ENCODE results near the gene CTSD.

CTSD gene

DNA sequence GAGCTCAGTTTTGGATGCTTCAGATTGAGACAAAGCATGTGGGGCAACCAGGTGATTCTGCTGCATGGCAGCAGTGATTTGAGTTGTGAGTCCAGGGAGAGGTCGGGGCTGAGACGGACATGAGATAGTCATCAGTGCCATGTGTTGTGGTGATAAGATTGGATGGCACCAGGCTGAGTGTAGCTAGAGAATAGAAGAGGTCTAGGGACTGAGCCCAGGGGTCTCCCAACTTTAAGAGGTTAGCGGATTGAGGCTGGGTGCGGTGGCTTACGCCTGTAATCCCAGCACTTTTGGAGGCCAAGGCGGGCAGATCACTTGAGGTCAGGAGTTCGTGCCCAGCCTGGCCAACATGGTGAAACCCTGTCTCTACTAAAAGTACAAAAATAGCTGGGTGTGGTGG is 6.3 kb upstream of the CTSD start:
- no peak for DNase-seq

DNA sequence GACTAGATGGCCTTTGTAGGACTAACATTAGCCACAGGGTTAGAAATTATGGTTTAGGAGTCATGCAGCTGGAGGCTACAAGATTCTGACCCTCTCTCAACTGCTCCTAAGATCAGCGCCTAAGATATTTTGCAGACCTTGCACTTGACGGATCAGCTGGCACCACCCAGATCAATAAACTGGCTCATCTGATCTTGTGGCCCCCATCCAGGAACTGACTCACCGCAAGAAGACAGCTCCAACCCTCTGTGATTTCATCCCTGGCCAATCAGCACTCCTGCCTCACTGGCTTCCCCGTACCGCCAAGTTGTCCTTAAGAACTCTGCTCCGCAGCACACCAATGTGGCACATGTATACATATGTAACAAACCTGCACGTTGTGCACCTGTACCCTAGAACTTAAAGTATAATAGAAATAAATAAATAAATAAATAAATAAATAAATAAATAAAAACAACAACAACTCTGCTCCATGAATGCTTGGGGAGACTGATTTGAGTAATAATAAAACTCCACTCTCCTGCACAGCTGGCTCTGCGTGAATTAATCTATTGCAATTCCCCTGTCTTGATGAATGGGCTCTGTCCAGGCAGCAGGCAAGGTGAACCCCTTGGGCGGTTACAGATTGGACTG is 5.7 kb upstream of the CTSD start:
- peak in 1 of 2 donors; percentile 35 for DNase-seq

GRCh38 chr11:1768141-1768469 is 4.4 kb upstream of the CTSD start:
- DNase-seq: no peak

DNA sequence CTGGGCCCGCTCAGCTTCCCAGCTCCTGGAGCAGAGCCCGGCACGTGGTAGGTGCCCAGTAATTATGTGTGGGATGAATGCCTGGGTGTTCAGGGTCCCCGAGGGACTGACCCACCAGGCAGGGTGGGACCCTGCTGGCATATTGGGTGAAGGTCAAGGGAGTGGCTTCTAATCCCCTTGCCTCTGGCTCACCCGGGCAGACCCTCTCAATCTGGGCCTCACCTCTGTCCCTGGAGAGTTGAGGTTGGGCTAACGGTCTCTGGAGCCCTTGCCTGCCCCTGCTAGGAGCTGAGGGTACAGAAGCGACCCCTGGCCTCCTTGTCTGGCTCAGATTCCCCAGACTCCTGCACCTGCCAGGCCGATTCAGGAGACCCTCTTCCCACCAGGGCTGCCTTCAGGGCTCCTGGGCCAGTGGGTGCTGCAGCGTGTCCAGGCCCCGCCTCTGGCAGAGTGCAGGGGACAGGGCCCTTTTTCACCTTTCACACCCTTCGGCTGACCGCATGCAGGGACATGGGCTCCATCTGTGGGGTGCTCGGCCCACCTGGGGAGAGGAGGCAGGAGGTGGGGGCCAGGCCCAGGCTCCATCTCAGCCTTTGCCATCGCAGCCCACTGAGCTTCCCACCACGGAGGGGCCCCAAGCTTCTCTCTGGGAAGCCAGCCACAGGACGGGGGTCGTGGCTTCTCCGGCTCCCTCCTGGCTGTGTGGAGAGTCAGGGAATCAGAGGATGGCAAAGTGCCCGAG is 3.8 kb upstream of the CTSD start:
- no peak for DNase-seq

DNA sequence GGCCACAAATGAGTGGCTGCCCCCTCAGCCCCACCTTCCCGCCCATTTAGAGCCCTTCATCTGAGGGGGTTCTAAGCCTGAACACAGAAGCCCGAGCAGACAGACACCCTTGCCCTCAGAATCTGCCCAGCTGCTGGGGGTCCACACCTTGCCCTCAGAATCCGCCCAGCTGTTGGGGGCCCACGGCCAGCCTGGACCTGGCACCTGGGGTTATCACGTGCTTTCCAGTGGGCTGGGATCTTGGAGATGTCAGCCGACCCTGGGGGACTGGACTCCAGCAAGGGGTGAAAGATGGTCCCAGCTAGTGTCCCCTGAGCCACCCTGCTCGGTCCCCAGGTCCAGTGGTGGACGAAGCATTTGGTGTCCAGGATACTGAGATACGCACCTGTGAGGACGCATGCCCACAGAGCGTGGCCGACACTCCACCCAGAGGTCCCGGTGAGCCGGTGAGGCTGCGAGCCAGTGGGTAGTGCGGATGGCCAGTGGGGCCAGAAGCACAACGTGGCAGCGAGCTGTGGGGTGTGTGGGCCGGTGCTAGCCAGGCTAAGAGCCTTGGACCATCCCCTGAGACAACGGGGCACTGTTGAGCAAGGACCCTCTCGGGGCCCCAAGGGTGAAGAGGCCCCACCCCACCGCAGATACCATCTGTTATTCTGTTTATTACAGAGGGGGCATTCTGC is 3.1 kb upstream of the CTSD start:
- no peak for DNase-seq

DNA sequence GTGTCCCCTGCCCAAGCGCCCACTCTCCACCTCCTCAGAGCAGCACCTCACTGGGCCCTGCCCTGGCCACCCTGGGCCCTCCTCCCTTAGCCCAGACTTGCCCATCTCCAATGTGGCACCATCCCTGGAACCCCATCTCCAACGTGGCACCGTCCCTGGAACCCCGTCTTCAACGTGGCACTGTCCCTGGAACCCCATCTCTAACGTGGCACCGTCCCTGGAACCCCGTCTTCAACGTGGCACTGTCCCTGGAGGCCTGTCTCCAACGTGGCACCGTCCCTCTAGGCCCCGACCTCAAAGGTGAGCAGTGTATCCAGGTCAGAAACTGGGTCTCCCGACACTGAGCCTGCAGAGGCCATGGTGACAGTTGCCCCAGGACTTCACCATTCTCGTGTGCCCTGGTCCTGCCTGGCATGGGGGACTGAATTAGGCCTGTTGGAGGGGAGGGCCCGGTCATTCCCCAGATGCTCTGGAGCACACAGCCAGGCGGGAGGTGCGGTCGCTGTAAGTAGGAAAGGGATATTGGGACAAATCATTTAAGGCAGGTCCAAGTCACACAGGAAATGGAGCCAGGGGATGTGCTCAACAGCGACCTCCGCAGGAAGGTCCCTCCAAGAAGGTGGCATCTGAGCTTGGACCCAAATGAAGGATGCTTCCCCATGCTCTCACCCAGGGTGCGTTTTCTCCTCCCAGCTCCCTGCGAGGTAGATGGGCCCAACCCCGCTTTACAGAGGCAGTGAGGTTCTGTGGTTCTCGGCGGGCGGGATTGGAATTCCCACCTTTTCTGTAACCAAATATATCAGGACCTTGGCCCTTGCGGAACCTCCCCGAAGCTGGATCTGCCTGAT is 2.4 kb upstream of the CTSD start:
- no peak for DNase-seq

GRCh38 chr11:1763336-1763795 is 361 bp downstream of the CTSD start:
- no peak for DNase-seq

DNA sequence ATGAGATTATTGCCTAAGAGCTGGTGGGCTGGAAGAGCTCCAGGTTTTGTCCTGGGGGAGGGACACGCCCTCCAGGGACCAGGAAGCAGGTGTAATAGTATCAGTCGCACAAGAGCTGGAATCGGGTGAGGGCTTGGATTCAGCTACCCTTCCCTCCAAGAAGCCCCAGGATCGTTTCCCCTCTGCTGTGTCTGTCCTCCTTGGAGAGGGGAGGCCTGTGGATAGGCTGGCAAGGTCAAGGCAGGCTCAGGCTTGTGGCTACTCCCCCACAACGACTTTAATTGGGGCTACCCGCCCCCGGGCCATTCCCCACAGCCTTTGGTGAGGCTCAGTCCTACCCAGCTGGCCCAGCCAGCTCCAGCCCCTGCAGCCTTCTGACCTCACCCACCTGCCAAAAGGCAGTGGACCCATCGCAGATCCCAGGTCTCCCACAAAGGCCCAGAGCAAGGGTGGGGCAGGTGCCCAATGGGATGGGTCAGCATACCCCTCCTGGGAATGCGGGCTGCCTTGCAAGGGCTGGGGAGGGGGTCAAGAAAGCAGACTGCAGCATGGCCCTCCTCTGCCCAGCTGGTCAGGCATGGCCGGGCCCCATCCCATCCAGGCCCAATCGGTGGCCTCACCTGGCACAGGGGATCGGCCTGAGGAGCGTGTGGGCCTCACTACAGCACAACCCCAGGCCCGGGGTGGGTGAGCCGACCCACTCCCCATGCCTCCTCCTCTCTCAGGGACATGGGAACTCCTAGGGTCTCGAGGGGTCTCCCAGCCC is 1.0 kb downstream of the CTSD start:
- DNase-seq: peak; percentile 59 to 60

- no peak for DNase-seq
Observed at GRCh38 chr11:1761857-1762536, 1.7 kb downstream of the CTSD start.

DNA sequence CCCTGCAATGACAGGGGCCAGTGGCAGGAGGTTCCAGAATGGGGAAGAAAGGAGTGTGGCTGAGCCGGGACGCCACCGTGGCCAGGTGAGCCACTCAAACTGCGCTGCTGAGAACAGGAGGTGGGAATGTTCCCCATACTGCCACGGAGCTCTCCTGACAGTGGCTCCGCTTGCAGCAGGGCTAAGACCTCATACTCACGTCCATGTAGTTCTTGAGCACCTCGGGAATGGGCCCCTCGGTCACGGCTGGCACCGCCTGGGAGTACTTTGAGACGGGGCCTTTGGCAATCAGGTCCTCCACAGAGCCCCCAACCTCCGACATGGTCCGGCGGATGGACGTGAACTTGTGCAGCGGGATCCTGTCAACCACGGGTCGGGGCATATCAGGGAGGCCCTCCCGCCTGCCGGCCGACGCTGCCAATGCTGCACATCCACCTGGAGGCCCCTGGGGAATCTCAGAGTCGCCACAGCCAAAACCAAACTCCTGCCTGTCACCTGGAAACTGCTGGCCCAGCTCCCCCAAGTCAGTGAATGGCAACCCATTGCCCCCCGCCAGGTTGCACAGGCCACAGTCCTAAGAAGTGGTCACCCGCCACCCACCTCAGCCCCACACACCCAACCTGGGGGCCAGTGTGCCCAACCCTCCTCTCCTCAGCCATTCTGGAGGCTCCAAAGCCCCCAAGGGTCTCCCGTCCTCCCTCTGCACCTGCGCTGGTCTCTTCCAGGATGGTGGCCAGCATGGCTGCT is 2.4 kb downstream of the CTSD start:
- no peak for DNase-seq

DNA sequence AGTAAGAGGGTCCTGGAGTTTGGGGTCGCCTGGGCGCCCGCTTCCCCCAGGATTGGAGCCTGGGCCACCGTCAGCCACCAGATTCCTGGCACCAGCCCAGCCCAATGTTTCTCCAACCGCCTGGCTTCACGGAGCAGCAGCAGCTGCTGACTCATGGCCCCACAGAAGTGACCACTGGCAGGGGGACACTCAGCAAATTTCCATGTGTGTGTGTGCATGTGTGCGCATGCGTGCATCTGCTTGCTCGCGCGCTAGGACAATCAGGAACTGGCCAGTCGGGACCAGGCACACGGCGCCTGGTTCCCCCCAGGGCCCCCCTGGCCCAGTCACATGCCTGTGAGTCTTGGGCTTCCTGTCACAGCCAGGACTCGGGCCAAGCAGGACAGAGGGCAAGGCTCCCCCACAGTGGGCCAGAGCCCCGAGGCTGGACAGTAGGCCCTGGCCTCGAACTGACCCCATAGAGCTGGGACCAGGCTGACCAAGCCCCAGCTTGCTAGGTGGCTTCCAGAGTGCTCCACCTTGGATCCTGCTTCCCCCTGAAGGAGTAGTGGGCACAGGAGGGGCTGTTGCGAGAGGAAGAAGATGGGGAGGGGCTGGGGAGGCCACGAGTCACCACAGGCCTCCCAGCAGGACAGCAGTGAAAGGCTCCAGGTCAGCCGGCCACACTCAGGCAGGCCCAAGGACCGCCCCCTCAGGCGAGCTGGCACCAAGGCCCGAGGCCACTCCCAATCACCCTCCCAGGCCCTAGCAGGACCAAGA is 3.2 kb downstream of the CTSD start:
- peak; percentile 96 to 97 for DNase-seq

DNA sequence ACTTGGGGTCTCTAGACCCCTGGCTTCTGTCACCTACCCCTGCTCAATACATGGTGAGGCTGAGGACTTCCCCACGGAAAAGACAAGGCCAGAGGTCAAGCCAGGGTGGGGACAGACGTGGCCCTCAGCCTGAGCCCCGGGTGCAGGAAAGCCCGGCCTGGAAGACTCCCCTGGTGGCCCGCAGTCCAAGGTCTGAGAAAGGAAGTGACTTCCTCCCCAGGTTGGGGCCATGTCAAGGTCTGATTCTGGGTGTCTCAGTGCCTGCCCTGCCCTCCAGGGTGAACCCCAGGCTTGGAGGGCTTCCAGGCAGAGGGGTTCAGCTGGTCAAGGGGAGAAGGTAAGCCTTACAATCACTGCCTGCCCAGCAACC is 3.9 kb downstream of the CTSD start:
- DNase-seq: peak in 1 of 2 donors; percentile 43

- peak; percentile 16 to 23 for DNase-seq
Observed at GRCh38 chr11:1759151-1759850, 4.4 kb downstream of the CTSD start.

GRCh38 chr11:1758611-1759150 is 5.0 kb downstream of the CTSD start:
- no peak for DNase-seq

DNA sequence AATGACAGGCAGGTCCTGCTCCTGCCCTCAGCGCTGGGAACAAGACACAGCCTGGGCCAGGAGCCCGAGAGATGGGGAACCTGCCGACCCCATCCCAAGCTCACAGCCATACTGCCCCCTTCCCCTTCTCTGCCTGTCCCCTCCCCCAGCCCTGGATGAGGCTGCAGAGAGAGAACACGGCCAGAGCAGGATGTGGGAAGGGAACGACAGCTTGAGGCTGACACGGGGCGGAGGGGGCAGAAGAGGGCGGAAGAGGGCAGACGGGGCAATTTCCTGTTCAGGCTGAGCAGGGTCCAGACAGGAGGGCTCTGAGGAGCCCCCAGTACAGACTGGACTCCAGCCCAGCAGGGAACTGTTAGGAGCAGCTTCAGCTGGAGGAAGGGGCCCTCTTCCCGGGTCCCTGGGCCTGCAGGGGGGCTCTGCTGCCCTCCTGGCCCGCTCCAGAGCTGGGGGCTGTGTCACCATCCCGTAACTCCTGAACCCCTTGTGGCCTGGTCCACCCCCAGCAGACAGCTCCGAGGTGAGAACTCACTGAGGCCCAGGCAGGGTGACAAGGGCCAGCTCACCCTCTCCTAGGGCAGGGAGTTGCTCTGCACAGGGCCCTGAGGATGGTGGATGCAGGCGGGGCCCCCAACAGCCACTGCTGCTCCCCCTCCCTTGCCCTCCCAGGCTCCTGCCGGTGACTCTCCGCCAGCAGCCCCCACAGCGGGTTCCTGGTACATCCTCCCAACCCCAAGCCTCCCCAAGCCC is 5.7 kb downstream of the CTSD start:
- DNase-seq: peak; percentile 13 to 21

DNA sequence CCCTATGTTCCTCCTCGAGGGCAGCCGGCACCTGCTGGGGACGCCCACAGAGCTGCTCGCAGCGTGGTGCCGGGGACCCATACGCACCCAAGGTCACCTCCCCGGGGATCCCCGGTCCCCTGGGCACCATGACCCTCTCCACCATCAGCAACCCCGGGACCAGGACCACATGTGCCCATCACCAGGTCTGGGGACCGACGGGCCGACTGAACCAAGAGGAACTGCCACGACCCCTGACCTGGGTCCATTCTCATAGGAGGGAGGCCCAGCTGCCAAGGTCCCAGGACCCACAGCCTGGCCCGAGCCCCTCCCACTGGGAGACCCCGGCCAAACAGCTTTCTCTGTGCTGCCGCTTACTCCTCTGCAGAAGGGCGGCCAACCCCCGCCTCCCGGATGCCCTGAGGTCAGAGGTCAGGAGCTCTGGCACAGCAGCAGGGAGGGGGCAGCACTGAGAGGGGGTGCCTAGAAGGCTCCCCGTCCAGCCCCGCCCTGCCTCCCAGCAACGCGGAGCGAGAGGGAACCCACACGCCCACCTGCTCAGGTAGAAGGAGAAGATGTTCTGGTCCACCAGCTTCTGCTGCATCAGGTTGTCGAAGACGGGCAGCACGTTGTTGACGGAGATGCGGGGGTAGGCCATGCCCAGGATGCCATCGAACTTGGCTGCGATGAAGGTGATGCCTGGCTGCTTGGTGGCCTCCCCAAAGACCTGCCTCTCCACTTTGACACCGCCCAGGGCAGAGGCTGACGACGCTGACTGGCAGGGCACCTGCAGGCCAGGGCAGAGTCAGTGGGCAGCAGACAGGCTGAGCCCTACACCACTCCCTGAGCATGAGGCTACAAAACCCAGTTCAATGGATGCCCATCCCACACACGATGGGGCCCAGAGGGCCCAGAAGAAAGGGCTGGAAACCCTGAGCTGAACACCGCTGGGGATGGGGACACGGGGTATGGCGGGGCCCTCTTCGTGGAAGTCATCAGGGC is 6.6 kb downstream of the CTSD start:
- peak; percentile 5 to 13 for DNase-seq

Measured in inflammatory macrophage (primary cell).